Measurements from ENCODE around the gene CPSF4L. TPM values are rescaled to one million over a fixed set of nuclear protein-coding genes. Genes with fewer than 3 reads are reported as not detected.

CPSF4L gene
- total RNA-seq, 1 experiment from 2014 or later, result not detected

- Mint-ChIP-seq H3K4me3 (no peak overlapping the region), H3K4me1 (peaks cover 22% of the 10 kb centered on the region), H3K36me3 (peaks cover 2% of the 10 kb centered on the region; the same call in 1 of the 2 replicates), H3K27me3 (ENCODE audit: low read depth) (no peaks in the 10 kb centered on the region), H3K9me3 (no peaks in the 10 kb centered on the region), H3K27ac (peak overlapping the region; percentile 63; the same call in 1 of the 2 replicates)
- no peak for TF ChIP-seq PREB (CRISPR knock-in tag; IDR thresholded peaks at IDR 0.05; ENCODE audit: borderline replicate concordance)
- TF ChIP-seq NR3C1 (CRISPR knock-in tag; conservative IDR thresholded peaks at IDR 0.05; ENCODE audit: low read depth), result no peak
- TF ChIP-seq ATF1 (CRISPR knock-in tag; IDR thresholded peaks at IDR 0.05), result no peak
- TF ChIP-seq NFE2L1 (CRISPR knock-in tag; IDR thresholded peaks at IDR 0.05), result no peak
- TF ChIP-seq, protein P1, sequence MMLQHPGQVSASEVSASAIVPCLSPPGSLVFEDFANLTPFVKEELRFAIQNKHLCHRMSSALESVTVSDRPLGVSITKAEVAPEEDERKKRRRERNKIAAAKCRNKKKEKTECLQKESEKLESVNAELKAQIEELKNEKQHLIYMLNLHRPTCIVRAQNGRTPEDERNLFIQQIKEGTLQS (CRISPR knock-in tag; conservative IDR thresholded peaks at IDR 0.05), result no peak
- TF ChIP-seq TCF7 (CRISPR knock-in tag; IDR thresholded peaks at IDR 0.05; ENCODE audit: low read depth), result no peak
- no peak for TF ChIP-seq ETV6 (CRISPR knock-in tag; IDR thresholded peaks at IDR 0.05)
- TF ChIP-seq, protein P2, sequence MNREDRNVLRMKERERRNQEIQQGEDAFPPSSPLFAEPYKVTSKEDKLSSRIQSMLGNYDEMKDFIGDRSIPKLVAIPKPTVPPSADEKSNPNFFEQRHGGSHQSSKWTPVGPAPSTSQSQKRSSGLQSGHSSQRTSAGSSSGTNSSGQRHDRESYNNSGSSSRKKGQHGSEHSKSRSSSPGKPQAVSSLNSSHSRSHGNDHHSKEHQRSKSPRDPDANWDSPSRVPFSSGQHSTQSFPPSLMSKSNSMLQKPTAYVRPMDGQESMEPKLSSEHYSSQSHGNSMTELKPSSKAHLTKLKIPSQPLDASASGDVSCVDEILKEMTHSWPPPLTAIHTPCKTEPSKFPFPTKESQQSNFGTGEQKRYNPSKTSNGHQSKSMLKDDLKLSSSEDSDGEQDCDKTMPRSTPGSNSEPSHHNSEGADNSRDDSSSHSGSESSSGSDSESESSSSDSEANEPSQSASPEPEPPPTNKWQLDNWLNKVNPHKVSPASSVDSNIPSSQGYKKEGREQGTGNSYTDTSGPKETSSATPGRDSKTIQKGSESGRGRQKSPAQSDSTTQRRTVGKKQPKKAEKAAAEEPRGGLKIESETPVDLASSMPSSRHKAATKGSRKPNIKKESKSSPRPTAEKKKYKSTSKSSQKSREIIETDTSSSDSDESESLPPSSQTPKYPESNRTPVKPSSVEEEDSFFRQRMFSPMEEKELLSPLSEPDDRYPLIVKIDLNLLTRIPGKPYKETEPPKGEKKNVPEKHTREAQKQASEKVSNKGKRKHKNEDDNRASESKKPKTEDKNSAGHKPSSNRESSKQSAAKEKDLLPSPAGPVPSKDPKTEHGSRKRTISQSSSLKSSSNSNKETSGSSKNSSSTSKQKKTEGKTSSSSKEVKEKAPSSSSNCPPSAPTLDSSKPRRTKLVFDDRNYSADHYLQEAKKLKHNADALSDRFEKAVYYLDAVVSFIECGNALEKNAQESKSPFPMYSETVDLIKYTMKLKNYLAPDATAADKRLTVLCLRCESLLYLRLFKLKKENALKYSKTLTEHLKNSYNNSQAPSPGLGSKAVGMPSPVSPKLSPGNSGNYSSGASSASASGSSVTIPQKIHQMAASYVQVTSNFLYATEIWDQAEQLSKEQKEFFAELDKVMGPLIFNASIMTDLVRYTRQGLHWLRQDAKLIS (CRISPR knock-in tag; IDR thresholded peaks at IDR 0.05; ENCODE audit: borderline replicate concordance), result no peak
- no peak for TF ChIP-seq GTF2I (CRISPR knock-in tag; conservative IDR thresholded peaks at IDR 0.05)
- TF ChIP-seq ZNF121 (CRISPR knock-in tag; IDR thresholded peaks at IDR 0.05), result no peak
- TF ChIP-seq GABPB1 (CRISPR knock-in tag; IDR thresholded peaks at IDR 0.05), result no peak
- no peak for TF ChIP-seq GRHL2 (CRISPR knock-in tag; IDR thresholded peaks at IDR 0.05; ENCODE audit: insufficient replicate concordance, severe bottlenecking)
- TF ChIP-seq, protein P3, sequence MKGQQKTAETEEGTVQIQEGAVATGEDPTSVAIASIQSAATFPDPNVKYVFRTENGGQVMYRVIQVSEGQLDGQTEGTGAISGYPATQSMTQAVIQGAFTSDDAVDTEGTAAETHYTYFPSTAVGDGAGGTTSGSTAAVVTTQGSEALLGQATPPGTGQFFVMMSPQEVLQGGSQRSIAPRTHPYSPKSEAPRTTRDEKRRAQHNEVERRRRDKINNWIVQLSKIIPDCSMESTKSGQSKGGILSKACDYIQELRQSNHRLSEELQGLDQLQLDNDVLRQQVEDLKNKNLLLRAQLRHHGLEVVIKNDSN (CRISPR knock-in tag; IDR thresholded peaks at IDR 0.05), result no peak
- TF ChIP-seq, protein P4, sequence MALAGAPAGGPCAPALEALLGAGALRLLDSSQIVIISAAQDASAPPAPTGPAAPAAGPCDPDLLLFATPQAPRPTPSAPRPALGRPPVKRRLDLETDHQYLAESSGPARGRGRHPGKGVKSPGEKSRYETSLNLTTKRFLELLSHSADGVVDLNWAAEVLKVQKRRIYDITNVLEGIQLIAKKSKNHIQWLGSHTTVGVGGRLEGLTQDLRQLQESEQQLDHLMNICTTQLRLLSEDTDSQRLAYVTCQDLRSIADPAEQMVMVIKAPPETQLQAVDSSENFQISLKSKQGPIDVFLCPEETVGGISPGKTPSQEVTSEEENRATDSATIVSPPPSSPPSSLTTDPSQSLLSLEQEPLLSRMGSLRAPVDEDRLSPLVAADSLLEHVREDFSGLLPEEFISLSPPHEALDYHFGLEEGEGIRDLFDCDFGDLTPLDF (CRISPR knock-in tag; IDR thresholded peaks at IDR 0.05), result no peak
- ChIA-PET CTCF (interaction anchor here (0.8 to 3.1 kb wide), 4 partner anchors 20 to 79 kb away, joined by 3 to 10 read pairs (median 4); no protein-coding TSS in a partner anchor), POLR2A (interaction anchor here (1.0 to 1.2 kb wide), 2 partner anchors 9 to 52 kb away, joined by 3 to 4 read pairs; no protein-coding TSS in a partner anchor)
- DNase-seq (ENCODE audit: low spot score), result no peak
- no peak for ATAC-seq
Observed at GRCh38 chr17:73290399-73291259, 28.9 kb upstream of the CPSF4L start.

- H3K9me3 Mint-ChIP-seq, result no peaks in the 10 kb centered on the region
- no peak overlapping the region for H3K4me3 Mint-ChIP-seq
- ATAC-seq (no peak), DNase-seq (ENCODE audit: low spot score) (no peak)
- CTCF ChIA-PET, result interaction anchor here (1.0 to 3.1 kb wide), 2 partner anchors 23 to 80 kb away, joined by 3 to 10 read pairs; no protein-coding TSS in a partner anchor
- no peaks in the 10 kb centered on the region for H3K27me3 Mint-ChIP-seq (ENCODE audit: low read depth)
- H3K4me1 Mint-ChIP-seq, result peaks cover 22% of the 10 kb centered on the region
- POLR2A ChIA-PET, result no interaction called here
- peaks cover 2% of the 10 kb centered on the region; the same call in 1 of the 2 replicates for H3K36me3 Mint-ChIP-seq
- TF ChIP-seq CREM (CRISPR knock-in tag; IDR thresholded peaks at IDR 0.05), result no peak
- TF ChIP-seq ZNF512 (CRISPR knock-in tag; IDR thresholded peaks at IDR 0.05; ENCODE audit: borderline replicate concordance), result peak; percentile 59; the same call in 1 of the 2 replicates
- no peak overlapping the region for H3K27ac Mint-ChIP-seq
Observed at GRCh38 chr17:73289549-73290254, 28.0 kb upstream of the CPSF4L start.

Measured in WTC11 (cell line).